ENCODE results near the gene GRK4.
"Not testable (repeated sequence)": the region's sequence is repeated elsewhere in the genome, so short reads cannot be mapped to it uniquely, and the experiment has no call there.

GRK4 gene

DNA sequence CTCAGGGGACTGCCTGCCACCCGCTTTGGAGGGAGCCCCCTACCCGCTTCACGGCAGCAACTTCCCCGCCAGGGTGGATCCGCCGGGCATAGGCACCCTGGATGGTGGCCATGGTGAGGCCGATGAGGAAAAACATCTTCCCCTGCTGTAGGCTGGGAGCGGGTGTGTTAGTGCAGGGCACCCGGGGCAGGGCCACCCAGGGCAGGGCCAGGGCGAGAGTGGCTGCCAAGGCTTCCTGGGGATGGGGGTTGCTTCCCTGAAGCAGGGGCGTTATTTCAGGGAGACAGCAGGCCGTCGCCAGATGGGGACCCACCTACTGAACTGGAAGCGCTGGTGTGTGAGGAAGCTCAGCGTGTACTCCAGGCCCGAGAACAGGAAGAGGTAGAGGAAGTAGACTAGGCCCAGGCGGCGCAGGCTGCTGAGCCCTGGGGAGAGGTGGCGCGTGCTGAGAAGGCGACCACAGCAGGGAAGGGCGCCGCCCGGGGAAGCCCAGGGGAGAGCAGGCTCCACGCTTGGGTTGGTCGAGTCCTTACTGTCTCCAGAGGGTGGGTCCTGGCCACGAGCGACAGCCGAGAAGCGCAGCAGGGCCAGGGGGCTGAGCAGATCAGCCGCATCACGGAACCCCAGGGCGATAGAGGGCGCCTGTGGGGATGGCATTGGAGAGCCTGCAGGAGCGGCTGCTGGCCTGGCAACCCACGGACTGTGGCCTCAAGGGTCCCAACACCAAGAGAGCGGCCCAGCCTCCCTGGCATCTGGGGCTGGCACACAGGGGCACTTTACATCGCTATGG is 31.7 kb upstream of the GRK4 start:
- DNase-seq, result no peak

DNA sequence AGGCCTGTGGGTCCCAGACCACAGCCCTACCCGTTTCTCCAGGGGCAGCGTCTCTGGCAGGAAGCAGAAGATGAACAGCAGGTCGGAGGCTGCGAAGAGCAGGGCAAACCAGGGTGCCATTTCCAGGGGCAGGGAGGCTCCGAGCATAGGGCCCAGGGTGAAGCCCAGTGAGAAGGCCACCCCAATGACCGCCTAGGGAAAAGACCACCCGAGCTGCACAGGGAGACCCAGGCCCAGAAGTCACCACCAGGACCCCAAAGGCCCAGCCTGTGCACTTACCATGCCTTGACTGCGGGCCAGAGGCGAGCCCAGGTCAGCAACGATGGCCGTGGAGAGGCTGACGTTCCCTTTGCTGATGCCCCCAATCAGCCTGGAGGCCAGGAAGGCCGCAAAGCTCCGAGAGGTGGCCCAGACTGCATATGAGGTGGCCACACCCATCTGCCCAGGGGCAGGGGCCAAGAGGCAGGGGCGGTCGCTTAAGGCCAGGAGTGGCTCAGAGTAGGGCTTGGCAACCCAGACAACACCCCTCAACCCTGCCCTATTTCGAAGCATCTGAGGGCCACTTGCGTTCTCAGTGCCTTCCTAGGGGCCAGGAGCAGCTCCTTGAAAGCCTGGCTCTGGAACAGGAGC is 30.9 kb upstream of the GRK4 start:
- DNase-seq, result no peak

DNA sequence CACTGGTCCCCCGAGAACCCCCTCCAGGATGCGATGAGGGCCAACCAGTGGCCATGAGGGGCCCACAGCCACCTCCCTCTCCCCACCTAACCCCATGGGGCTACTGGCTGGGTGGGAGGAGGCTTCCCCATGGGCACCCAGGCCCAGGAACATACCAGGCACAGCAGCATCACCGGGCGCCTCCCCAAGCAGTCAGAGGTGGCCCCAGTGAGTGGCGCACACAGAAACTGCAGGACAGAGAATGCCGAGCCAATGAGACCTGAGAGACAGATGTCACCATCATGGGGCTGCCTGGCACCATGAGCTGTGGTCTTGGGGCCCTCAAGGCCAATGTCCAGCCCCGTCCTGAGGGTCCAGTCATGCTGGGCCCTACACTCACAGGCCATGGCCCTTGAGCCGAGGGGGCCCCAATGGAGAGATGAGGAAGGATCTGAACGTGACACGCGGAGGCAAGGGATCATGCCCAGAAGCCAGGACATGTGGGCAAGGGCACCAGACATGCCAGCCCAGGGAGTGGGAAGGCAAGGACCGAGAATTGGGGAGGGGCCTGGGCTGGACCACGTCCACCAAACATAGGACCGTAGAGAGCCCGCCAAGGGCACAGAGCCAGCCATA is 30.3 kb upstream of the GRK4 start:
- no peak for DNase-seq

DNA sequence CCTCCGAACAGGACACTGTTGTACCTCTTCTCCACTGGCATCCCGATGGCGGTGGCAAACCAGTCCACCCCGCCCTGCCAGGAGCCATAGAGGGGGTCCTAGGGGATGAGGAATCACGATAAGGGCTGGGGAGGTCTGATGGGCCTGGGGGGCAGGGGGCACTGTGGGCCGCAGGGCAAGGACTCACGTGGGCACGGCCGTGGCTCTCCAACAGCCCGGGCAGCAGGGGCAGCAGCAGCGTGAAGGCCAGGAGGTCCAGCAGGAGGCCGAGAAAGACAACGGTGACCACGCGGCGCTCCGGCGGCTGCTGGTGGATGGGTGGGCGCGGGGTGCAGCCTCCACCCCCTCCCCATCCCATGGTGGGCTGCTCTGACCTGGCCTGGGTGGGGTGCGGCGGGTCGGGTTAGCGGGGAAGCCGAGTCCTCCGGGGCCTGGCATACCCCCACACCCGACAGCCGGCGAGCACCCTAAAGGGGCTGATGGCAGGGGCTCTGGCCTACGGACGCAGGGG is 29.8 kb upstream of the GRK4 start:
- no peak for DNase-seq

DNA sequence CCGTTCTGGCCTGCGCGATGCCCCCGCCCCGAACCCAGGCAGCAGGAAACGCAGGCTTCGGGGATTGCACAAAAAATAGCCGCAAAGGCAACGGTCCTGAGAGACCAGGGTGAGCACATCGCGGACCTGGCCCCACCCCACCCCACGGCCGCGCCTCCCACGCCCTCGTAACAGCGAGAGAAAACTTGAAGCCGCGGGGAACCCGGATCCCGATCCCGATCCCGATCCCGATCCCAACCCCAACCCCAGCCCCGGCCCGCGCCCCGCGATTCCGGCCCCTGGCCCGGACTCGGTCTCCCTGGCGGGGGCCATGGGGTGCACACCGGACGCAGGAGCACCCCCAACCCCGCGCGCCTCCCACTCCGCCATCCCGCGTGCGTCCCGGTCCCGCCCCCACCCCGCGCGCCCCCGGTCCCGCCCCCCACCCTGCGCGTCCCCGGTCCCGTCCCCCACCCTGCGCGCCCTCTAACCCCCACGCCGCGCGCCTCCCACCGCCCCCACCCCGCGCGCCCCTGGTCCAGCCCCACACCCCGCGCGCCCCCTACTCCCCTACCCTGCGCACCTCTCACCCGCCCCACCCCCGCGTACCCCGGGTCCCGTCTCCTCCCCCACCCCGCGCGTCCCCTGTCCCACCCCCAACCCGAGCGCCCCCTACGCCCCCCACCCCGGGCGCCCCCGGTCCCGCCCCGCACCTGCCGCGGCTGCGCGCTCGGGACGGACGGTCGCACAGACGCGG is 29.1 kb upstream of the GRK4 start:
- DNase-seq, result peak; percentile 56

DNA sequence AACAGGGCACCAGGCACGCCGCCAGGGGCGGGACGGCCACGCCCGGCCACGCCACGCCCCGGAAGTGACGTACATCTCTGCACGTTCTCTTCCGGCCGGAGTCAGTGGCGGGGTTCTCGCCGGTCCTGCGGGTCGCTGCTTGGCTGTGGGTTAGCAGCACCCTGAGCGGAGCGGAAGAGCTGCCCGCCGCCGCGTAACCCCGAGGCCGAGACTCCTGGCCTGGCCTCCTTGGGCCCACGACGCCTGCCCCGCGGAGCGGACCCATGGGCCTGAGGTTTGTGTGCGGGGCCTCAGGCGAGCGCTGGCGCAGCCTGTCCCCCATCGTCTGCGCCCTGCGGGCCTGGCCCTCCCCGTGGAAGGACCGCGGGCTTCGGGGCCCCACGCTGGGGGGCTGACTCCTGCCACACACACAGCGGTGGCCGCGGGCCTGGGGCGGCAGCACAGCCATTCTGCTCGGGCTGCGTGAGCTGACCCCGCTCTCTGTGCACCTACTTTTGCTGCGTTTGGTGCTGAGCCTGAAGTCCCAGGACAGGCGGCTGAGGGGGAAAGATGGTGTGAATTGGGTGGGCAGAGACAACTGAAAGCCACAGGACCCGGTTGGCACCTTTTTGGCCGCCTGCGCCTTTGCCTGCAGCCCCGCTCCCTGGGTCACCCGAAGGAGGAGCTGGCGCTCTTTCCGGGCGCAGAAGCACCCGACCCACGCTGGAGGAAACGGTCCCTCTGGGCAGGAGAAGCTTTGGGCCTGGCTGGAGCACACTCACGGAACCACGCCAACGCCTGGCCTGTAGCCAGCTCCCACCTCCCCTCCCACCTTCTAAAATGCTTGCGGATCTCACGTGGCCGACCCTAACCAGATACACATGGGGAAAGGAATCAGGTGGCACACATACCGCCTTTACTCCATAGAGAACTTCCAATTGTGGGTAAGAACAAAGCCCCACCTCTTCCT is 28.3 kb upstream of the GRK4 start:
- peak; percentile 99 for DNase-seq

DNA sequence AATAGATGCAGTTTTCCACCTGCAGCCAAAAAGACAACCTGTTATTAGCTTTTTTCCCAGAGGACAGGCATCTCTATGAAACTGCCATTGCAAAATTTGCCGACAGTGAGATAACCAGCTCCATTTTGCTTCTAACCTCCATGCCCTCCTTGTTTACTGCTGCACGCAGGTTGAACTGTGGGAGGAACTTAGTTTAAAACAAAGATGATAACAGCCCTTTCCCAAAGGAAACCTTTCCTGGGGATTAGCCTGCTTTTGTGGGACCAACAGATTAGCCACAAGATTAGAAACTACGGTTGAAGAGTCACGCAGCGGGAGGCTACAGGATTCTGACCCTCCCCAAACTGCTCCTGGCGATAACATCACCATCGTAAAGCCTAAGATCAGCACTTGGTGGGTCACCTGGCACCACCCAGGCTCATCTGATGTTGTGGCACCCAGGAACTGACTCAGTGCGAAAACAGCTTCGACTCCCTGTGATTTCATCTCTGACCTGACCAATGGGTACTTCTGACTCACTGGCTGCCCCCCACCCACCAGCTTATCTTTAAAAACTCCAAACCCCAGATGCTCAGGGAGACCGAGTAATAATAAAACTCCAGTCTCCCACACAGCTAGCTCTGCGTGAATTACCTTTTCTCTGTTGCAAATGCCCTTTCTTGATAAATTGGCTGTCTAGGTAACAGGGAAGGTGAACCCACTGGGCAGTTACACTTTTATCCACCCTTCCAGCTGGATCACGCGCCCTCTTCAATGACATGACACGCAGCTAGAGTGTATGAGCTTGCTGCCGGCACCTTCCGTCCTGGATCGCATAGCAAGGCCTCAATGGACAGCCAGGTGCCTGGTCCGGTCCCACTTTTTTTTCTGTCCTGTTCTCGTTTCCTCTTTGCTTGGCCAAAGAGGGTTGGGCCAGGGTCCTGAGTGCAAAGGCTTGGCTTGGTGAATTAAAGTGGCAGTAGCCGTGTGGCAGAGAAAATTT is 27.3 kb upstream of the GRK4 start:
- peak; percentile 62 for DNase-seq

DNA sequence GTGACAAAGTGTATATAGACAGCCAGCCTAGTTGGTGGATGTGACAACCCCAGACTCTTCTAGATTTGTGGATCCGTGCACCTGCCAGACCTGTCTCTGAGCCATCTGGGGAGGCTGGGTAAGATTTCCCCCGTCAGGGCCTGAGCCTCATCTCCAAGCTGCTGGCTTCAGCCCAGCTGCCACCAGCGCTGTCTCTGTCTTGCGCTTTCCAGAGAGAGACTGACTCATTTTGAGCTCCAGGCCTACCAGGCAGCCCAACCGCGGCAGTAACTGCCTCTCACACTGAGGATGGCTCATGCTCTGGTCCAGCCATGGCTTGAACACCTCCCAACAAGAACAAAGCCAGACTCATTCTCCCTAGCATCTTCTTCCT is 26.6 kb upstream of the GRK4 start:
- DNase-seq, result no peak

DNA sequence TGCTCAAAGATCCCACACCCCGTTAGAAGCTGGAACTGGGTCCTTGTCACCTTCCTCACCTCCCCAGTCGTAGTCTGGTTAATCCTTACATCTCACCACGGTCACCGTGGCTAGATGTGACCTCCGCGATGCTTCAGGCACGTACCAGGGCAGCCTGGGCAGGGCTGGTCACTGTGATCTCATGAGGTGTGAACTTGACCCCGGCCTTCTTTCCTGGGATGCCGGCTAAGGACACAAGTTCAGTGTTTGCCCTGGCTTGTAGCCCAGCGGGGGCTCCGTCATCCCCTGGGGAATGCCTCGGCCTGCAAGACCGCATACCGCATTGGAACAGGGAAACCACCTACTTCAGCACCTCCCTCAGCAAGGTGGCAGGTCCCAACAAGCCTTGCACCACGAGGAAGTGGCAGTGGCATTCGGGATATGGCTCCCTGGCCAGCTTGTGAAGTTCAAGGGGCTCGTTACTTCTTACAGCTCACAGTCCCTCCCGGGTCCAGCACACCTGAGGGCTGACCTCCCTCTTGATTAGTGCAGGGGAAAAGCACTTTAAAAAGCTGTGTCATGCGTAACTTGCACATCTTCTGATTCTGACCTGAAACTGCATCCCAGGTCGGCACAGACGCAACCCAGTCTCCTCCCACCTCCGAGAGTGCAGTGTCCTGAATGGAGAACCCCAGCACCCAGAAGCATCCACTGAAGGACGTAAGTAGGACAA is 26.1 kb upstream of the GRK4 start:
- no peak for DNase-seq

DNA sequence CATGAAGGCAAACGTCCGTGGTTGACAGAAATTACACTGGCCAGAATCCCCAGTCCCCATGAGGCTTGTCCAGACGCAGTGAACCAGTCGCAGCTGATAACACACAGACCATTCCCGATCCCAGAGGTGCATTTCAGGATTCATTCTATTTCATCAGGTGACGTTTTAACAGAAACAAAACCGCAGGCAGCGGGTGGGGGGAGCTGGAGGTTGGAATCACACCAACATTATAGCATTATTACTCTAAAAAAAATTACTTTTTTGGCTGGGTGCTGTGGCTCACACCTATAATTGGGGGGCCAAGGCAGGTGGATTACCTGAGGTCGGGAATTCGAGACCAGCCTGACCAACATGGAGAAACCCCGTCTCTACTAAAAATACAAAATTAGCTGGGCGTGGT is 25.4 kb upstream of the GRK4 start:
- no peak for DNase-seq

DNA sequence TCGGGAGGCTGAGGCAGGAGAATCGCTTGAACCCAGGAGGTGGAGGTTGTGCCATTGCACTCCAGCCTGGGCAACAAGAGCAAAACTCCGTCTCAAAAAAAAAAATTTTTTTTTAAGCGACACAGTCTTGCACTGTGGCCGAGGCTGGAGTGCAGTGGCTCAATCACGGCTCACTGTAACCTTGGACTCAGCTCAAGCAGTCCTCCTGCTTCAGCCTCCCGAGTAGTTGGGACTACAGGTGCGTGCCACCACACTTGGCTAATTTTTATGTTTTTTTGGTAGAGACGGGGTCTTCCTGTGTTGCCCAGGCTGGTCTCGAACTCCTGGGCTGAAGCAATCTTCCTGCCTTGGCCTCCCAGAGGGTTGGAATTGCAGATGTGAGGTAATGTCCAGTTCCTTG is 25.0 kb upstream of the GRK4 start:
- not testable (repeated sequence) for DNase-seq

DNA sequence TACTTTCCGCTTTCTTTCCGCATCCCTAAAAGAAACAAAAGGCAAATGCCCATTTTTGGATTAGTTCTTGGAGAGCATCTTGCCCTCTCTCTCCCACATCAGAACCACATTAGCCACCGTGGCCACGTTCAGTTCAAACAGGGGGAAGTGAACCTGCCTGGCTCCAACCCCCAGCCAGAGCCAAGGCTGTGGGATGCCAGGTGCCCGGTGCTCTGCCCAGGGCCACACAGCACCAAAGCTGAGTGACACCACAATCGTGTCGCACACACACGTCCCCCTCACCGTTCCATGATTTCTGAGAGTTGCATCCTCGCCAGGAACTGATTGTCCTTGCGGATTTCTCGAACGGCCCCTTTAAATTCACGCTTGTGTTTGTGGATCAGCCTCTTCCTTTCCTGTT is 24.5 kb upstream of the GRK4 start:
- DNase-seq, result no peak

DNA sequence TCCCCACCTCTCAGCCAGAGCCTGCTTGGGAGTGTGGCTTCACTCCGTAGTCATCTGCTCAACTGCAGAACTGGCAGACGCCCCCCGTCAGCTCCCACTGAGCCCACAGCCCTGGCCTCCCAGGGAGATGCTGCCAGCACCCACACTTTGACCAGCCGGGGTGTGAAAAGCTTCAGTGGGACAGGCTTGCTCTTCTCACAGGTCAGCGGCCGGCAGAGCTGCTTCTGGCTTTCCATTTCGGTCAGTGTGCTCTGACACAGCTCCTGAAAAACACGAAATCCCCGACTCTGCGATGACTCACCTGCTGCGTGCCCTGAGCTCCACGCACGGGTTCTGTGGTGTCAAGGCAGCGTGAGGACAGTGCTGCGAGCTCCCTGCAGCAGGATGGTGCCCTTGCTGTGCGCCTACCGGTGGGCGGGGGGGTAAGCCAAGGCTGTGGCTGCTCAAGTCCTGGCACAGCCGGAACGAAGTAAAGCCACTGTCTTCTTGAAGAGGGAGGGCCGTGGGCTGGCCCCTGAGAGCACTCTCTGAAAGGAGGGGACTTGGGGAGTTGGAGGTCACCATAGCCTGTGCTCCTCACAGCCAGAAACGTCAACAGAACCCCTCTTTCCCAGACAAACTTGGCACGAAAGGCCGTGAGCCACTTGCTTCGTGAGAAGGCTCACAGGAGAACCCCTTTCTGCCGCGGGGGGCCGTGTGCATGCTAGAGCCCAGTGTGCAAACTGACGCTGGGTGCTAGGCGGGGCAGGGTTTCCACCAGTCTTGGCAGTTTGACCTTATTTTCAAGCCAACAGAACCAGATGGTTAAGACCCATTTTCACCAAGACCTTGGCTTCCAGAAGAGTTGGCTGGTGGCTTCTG is 23.8 kb upstream of the GRK4 start:
- no peak for DNase-seq

DNA sequence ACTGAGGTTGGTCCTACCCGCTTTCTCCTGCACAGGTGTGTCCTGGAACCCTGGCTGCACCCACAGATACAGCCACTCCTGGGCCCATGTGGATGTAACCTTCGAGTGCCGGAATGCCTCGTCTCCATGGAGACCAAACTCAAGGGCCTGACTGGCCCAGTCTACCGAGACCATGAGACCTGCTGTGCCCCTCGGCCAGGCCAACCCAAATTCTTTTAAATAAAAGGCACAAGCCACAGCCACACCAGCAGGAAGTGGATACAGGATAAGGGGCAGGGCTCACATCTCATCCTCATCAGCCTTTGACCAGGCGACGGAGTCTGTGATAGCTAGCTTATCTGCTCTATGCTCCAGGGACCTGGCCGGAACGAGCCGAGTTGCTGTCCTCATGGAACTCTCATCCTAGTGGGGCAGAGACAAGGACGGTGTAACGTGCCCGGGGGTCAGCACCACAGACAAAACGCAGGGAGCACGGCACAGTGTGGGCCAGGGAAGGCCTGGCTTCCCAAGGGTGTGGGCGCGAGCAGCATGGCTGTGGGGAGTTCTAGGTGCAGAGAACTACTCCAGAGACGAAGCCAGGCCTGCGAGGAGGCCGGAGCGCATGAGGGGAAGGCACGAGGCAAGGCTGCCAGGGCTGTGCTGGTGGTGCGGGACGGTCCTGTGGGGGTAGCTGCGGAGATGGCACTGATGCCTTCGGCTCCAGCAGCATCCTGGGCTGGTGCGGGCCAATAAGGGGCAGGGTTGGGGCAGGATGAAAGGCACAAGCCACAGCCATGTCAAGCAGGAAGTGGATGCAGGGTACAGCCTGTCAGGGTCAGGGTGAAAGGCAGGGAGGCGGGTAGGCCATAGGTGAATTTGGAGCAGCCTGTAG is 22.9 kb upstream of the GRK4 start:
- DNase-seq, result no peak

DNA sequence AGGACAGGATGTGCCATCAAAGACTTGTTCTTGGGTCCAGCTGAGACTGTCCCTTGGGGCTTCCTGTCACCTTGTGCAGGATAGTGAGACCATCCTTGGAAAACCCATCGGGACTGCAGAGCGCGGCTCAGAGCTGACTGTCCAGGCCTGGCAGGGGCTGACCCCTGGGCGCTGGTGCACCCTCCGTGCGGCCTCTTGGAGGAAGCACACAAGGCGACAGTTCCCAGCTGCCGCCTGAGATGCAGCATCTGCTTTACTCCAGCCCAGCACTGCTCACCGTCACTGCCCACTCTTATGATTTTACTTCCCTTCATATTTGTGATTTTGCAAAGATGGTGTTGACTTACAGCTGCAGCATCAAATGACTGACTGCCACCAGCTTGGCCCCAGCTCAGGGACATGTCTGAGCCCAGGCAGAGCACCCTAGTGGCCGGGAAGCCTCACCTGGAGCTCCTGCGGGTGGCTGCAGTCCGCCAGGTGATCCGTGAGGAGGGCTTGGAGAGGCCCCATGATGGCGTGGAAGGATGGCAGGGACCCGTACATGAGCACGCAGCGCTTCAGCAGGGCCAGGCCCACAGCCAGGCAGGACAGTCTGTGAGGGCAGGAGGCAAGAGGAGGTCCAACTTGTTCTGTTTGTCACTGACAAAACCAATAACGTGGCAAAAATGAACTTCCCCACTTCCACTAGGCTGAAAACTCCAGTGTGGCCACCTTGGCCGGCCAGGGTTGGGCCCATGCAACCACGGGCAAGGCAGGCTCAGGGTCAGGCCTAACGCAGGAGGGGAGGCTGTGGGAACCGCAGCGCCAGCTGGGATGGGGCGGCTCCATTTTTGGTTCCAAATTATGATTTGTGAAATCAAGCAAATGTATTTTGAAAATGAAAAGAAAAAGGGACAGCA is 22.0 kb upstream of the GRK4 start:
- no peak for DNase-seq

DNA sequence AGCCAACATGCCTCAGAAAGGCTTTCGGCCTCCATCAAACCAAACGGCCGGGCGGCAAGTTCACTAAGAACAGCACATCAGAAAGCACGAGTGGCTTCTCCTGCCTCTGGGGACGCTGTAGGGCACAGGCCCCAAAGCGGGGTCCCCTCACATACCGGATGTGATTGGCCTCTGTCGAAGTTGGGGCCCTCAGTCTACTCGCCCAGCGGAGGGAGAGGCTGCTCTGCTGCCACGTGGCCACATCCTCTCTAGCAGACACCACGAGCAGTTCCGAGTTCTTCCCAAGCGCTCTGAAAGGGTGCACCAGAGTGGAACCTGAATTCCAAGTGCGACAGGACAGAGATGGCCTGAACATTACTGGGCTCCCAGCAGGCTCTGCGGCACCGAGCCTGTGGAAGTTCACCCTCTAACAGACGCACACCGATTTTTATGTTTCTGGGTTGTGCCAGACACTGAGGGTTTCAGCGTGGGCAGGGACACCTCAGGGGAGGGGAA is 21.3 kb upstream of the GRK4 start:
- no peak for DNase-seq
